Lung (tissue), 12 donors: ENCODE data around the gene ALDH1L2. TPM values are rescaled to one million over a fixed set of nuclear protein-coding genes. Genes with fewer than 3 reads are reported as not detected.
"Not testable (repeated sequence)": the region's sequence is repeated elsewhere in the genome, so short reads cannot be mapped to it uniquely, and the experiment has no call there.

Source experiments
- ATAC-seq: fragments of 200-7000 bp; cut with Tn5 transposase; one replicate; pipeline ENCODE4 v1.9.1; 2020; ENCODE audit warnings: moderate number of reproducible peaks; ENCODE audit not compliant: insufficient read depth, low FRiP score
- DNase-seq, 3 donors: peaks; one replicate each; pipeline ENCODE4 v3.0.0-alpha.2; 2013 to 2017
- H3K27ac ChIP-seq, 2 donors: one replicate each; pipeline ENCODE4 v1.5.1; 2013; ENCODE audit warnings: mild to moderate bottlenecking in 2 of 2, moderate library complexity in 2 of 2, control low read depth in 1 of 2, inconsistent platforms in 1 of 2, low read depth in 1 of 2, low read length in 1 of 2
- H3K27me3 ChIP-seq, 3 donors: one replicate each; pipeline ENCODE4 v1.5.1; 2013; ENCODE audit warnings: low read length in 2 of 3; ENCODE audit not compliant: control insufficient read depth in 3 of 3, insufficient read depth in 3 of 3
- H3K36me3 ChIP-seq, 4 donors: one replicate each; pipeline ENCODE4 v1.5.1; 2013; ENCODE audit warnings: low read length in 4 of 4, mild to moderate bottlenecking in 1 of 4, moderate library complexity in 1 of 4; ENCODE audit not compliant: control insufficient read depth in 4 of 4, insufficient read depth in 4 of 4
- H3K4me1 ChIP-seq, 5 donors: one replicate each; pipeline ENCODE4 v1.5.1; 2013; ENCODE audit warnings: low read length in 5 of 5, mild to moderate bottlenecking in 2 of 5, moderate library complexity in 1 of 5; ENCODE audit not compliant: control insufficient read depth in 5 of 5, insufficient read depth in 5 of 5
- H3K4me3 ChIP-seq: one replicate; pipeline ENCODE4 v1.5.1; 2013; ENCODE audit warnings: mild to moderate bottlenecking, control low read depth, moderate library complexity
- H3K9ac ChIP-seq, 2 donors: one replicate each; pipeline ENCODE4 v1.5.1; 2013; ENCODE audit warnings: low read length in 2 of 2, control low read depth in 1 of 2; ENCODE audit not compliant: insufficient read depth in 1 of 2
- H3K9me3 ChIP-seq, 4 donors: one replicate each; pipeline ENCODE4 v1.5.1; 2013; ENCODE audit warnings: low read length in 3 of 4, mild to moderate bottlenecking in 1 of 4, moderate library complexity in 1 of 4; ENCODE audit not compliant: control insufficient read depth in 4 of 4, insufficient read depth in 3 of 4
- CTCF ChIP-seq: IDR thresholded peaks from 2 replicates; pipeline ENCODE4 v1.5.1; 2012; ENCODE audit warnings: mild to moderate bottlenecking; ENCODE audit errors: control extremely low read depth, extremely low read depth
- WGBS, 2 donors: extraction: QIAGEN DNeasy Blood & Tissue Kit; methylation state at CpG; one replicate each; pipeline ENCODE4 v1.1.7; 2013; 5-methylcytosine and 5-hydroxymethylcytosine counted together
- polyA plus RNA-seq, 2 donors: library from polyadenylated mRNA; stranded (reverse); fragments of 200-250 nt; gene quantifications; one replicate each; pipeline ENCODE4 v1.2.1, GENCODE V29; 2013
- total RNA-seq, 2 donors: library from RNA; depleted of rRNA in 1 of 2; stranded (reverse); fragments of >200 nt in 1 of 2; gene quantifications; one replicate each; pipeline ENCODE4 v1.2.1, GENCODE V29; 2014 to 2021
- donor health status: control.
- donor health status: control.
- donor health status: Bipolar disorder and iron deficiency.
- donor health status: healthy.
- donor health status: DM: yes; HTN: yes; CAD: no.

Gene ALDH1L2
- total and polyA plus RNA-seq, 4 donors = 1.1 to 28.4 (median 4.9) TPM

GRCh38 chr12:104985206-104985605 is 99.1 kb downstream of the ALDH1L2 start:
- Histone ChIP-seq H3K9ac (no peak overlapping the region), H3K4me3 (no peak overlapping the region), H3K27me3 (no peaks in the 10 kb centered on the region), H3K9me3 (no peaks in the 10 kb centered on the region), H3K27ac (no peak overlapping the region), H3K4me1 (peaks cover 0 to 9% (median 5%) of the 10 kb centered on the region in 5 donors), H3K36me3 (peaks cover 0 to 9% (median 5%) of the 10 kb centered on the region in 4 donors)
- ATAC-seq (no peak), DNase-seq (no peak)
- 93 to 94% methylated on average over 4 of the region's 4 CpGs for WGBS, 2 donors
- no peak for TF ChIP-seq CTCF

- ATAC-seq, H3K27me3 ChIP-seq, DNase-seq, H3K4me3 ChIP-seq, H3K4me1 ChIP-seq, H3K9ac ChIP-seq, H3K27ac ChIP-seq, H3K9me3 ChIP-seq, H3K36me3 ChIP-seq: not testable (repeated sequence)
- 93 to 95% methylated on average over 15 of the region's 15 CpGs for WGBS, 2 donors
Measured at GRCh38 chr12:104977688-104978087, 106.6 kb downstream of the ALDH1L2 start.

- no peaks in the 10 kb centered on the region for H3K9me3 ChIP-seq
- no peaks in the 10 kb centered on the region for H3K27me3 ChIP-seq
- H3K9ac ChIP-seq = no peak overlapping the region
- no peak for TF ChIP-seq CTCF
- no peak overlapping the region for H3K4me3 ChIP-seq
- H3K36me3 ChIP-seq = no peaks in the 10 kb centered on the region
- DNase-seq (no peak), ATAC-seq (no peak)
- WGBS, 2 donors = 76 to 83% methylated on average over 8 of the region's 8 CpGs
- H3K4me1 ChIP-seq = no peaks in the 10 kb centered on the region
- H3K27ac ChIP-seq = no peak overlapping the region
Measured at GRCh38 chr12:104976703-104977102, 107.6 kb downstream of the ALDH1L2 start.

GRCh38 chr12:104975587-104976343 is 108.5 kb downstream of the ALDH1L2 start:
- Histone ChIP-seq H3K36me3 (no peaks in the 10 kb centered on the region), H3K9ac (no peak overlapping the region)

More at GRCh38 chr12:104975587-104976343, 108.5 kb downstream of the ALDH1L2 start:
- no peak for ATAC-seq
- no peak for TF ChIP-seq CTCF
- no peaks in the 10 kb centered on the region for H3K4me1 ChIP-seq
- no peak overlapping the region for H3K27ac ChIP-seq
- H3K4me3 ChIP-seq = no peak overlapping the region
- DNase-seq = no peak
- WGBS, 2 donors = 69 to 75% methylated on average over 4 of the region's 4 CpGs
- no peaks in the 10 kb centered on the region for H3K9me3 ChIP-seq
- no peaks in the 10 kb centered on the region for H3K27me3 ChIP-seq
